NB4 (cell line): ENCODE data around the gene TNFRSF8.

Experiments used
- POLR2A ChIP-seq: IDR thresholded peaks from 2 replicates; pipeline ENCODE4 v1.6.1; 2011; ENCODE audit warnings: mild to moderate bottlenecking; ENCODE audit not compliant: insufficient read length; ENCODE audit errors: extremely low read depth
- TF ChIP-seq, protein P1 (sequence below): IDR thresholded peaks from one replicate; pipeline ENCODE4 v1.5.1; 2012; ENCODE audit warnings: low read depth, low read length
- TF ChIP-seq, protein P2 (sequence below): IDR thresholded peaks from 2 replicates; pipeline ENCODE4 v1.6.1; 2011; ENCODE audit warnings: low read depth, low read length

DNA sequence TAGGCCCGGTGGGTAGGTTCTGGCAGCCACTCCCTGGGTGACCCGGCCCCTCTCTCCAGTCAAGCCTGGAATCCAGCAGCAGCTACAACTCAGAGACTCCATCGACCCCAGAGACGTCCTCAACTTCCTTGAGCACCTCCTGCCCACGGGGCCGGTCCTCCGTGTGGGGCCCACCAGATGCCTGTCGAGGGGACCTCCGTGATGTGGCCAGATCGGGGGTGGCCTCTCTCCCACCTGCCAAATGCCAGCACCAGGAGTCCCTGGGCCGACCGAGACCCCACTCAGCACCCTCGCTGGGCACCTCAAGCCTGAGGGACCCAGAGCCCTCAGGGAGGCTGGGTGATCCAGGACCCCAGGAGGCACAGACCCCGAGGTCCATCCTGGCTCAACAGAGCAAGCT is 41.1 kb upstream of the TNFRSF8 start:
- no peak for TF ChIP-seq POLR2A
- TF ChIP-seq, protein P1, sequence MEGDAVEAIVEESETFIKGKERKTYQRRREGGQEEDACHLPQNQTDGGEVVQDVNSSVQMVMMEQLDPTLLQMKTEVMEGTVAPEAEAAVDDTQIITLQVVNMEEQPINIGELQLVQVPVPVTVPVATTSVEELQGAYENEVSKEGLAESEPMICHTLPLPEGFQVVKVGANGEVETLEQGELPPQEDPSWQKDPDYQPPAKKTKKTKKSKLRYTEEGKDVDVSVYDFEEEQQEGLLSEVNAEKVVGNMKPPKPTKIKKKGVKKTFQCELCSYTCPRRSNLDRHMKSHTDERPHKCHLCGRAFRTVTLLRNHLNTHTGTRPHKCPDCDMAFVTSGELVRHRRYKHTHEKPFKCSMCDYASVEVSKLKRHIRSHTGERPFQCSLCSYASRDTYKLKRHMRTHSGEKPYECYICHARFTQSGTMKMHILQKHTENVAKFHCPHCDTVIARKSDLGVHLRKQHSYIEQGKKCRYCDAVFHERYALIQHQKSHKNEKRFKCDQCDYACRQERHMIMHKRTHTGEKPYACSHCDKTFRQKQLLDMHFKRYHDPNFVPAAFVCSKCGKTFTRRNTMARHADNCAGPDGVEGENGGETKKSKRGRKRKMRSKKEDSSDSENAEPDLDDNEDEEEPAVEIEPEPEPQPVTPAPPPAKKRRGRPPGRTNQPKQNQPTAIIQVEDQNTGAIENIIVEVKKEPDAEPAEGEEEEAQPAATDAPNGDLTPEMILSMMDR, result no peak
- TF ChIP-seq, protein P2, sequence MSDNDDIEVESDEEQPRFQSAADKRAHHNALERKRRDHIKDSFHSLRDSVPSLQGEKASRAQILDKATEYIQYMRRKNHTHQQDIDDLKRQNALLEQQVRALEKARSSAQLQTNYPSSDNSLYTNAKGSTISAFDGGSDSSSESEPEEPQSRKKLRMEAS, result no peak
